Activated T-helper 17 cell treated with anti-CD3 and anti-CD28 coated beads, Interleukin-2, amount 50 U/mL, for 72 hours (primary cell): ENCODE measurements around the gene ACSBG1. TPM values are rescaled to one million over a fixed set of nuclear protein-coding genes. Genes with fewer than 3 reads are reported as not detected.

Experiments
- ATAC-seq: fragments of 150-1000 bp; cut with Tn5 transposase; replicated peaks from 2 replicates; pipeline ENCODE4 v1.10.0; 2021; ENCODE audit warnings: mild to moderate bottlenecking, moderate library complexity
- H3K27ac Mint-ChIP-seq: one replicate; pipeline ENCODE4 v1.8.0; 2022; ENCODE audit warnings: mixed read lengths
- H3K27me3 Mint-ChIP-seq: one replicate; pipeline ENCODE4 v1.8.0; 2022; ENCODE audit warnings: mixed read lengths
- H3K36me3 Mint-ChIP-seq: one replicate; pipeline ENCODE4 v1.8.0; 2022; ENCODE audit warnings: low read depth, mild to moderate bottlenecking, mixed read lengths
- H3K4me1 Mint-ChIP-seq: one replicate; pipeline ENCODE4 v1.8.0; 2022; ENCODE audit warnings: mixed read lengths
- H3K4me3 Mint-ChIP-seq: one replicate; pipeline ENCODE4 v1.8.0; 2022; ENCODE audit warnings: mild to moderate bottlenecking, mixed read lengths
- H3K9me3 Mint-ChIP-seq: one replicate; pipeline ENCODE4 v1.8.0; 2022; ENCODE audit warnings: mixed read lengths
- total RNA-seq, 2 donors: library from RNA; stranded (reverse); gene quantifications; one replicate each; pipeline ENCODE4 v1.2.3, GENCODE V29; 2022

Gene ACSBG1
- total RNA-seq, 2 donors from 2014 or later = not detected

DNA sequence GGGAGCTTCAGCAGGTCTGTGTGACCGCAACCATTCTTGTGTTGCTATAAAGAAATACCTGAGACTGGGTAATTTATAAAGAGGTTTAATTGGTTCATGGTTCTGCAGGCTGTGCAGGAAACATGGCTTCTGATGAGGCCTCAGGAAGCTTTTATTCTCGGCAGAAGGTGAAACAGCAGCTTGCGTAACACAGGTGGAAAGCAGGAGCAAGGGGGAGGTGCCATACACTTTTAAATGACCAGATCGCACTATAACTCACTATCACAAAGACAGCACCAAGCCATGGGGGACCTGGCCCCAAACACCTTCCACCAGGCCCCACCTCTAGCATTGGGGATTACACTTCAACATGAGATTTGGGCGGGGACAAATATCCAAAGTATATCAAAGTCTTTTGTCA lies 94.8 kb downstream of the ACSBG1 start:
- no peaks in the 10 kb centered on the region for H3K27me3 Mint-ChIP-seq
- ATAC-seq = no peak
- H3K4me1 Mint-ChIP-seq = no peaks in the 10 kb centered on the region
- no peaks in the 10 kb centered on the region for H3K36me3 Mint-ChIP-seq
- no peak overlapping the region for H3K4me3 Mint-ChIP-seq
- H3K9me3 Mint-ChIP-seq = no peaks in the 10 kb centered on the region
- H3K27ac Mint-ChIP-seq = no peak overlapping the region

DNA sequence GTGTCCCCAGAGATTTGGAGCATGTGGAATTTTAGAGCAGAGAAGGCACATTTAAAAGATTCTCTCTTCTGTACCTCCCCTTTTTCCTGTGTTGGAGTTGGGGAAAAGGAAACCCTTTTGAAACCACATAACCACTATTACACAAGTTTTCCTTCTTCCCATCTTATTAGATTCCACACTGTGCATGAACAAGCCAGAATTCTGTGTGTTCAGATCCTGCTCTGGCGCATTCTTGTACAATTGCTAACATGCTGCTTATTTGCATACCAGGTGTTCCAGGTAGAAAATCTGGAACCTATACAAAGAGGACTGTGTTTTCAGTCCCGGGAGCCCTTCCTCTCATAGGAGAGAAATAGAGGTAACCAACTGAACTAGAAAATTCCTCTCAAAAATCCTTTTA lies 100.6 kb downstream of the ACSBG1 start:
- Mint-ChIP-seq H3K36me3 (no peaks in the 10 kb centered on the region), H3K27ac (no peak overlapping the region), H3K4me1 (peaks cover 4% of the 10 kb centered on the region), H3K9me3 (no peaks in the 10 kb centered on the region), H3K4me3 (no peak overlapping the region), H3K27me3 (no peaks in the 10 kb centered on the region)
- ATAC-seq = no peak

DNA sequence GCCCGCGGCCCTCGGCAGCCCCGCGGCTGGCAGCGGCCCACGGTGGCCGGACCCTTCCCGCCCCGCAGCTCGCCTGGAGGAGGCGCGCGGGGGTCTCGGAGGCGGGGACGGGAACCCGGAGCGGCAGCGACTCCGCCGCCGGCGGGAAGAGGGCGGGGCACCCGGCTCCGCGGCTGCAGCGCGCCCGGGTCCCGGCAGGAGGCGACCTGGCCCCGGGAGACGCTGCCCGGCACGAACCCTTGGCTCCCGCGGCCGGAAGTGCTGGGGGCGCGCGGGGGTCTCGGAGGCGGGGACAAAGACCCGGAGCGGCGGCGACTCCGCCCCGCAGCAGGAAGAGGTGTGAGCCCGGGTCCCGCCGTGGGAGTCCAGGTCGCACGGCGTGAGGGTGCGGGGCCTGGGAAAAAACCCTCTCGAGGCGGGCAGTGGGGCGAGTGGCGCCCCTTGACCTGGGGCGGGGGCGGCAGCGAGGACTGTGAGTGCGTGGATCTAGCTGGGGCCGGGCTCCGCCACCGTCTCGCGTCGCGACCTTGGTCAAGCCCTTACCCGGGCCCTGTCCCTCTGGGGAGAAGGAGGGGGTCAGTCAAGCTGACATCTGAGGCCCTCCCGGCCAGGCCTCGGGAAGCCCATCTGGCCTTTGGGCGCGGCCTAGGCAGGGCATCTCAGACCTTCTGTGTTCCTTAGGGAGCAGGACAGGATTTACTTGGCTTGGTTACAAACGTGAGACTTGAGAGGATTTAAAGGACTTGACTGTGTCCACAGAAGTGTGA lies 102.9 kb downstream of the ACSBG1 start, which contains the start of gene CIB2:
Gene CIB2, minus strand, starts transcription at position 151 of the 767 bp plus-strand sequence. CDS start 230 bp downstream, outside the sequence.
- H3K27ac Mint-ChIP-seq = peak within 1 kb of the TSS; percentile 84
- peak; percentile 91 for ATAC-seq
- no peaks in the 10 kb centered on the region for H3K27me3 Mint-ChIP-seq
- H3K36me3 Mint-ChIP-seq = no peaks in the 10 kb centered on the region
- peaks cover 4% of the 10 kb centered on the region for H3K4me1 Mint-ChIP-seq
- peak within 1 kb of the TSS; percentile 84 for H3K4me3 Mint-ChIP-seq
- H3K9me3 Mint-ChIP-seq = no peaks in the 10 kb centered on the region

DNA sequence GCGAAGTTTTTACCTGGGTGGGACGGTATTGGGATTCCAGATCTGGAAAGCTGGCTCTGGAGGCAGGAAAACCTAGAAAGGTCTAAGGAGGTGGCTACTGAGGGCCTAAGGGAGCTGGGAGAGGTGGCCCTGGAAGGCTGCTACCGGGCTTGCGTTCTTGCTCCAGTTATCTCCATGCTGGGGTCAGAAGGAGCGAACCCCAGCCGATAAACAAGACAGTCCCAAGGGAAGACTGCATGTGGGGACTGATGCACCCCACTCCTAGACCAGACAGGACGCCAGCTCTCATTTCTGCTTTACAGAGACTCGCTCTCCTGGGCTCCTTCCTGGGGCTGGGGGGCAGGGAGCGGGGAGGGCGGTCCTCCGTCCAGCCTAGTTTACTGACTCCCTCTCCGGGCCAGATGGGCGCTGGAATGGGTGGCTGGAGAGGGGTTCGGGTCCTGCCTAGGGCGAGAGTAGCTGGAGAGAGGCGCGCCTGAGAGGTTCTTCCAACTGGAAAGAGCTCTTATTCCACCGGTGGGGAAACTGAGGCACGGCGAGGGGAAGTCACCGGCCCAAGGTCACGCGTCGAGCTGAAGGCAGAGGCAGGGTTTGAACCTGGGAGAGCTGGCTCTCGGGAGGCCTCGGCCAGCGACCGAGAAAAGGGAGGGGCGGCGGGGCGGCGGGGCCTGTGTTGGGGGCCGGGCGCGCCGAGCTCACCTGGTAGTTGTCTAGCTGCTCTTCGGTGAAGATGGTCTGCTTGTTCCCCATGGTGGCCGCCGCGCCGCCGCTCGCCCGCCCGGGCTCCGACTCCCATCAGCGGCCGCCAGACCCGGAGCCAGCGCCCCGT lies 103.7 kb downstream of the ACSBG1 start:
- Mint-ChIP-seq H3K27me3 (no peaks in the 10 kb centered on the region), H3K4me3 (peak overlapping the region; percentile 75), H3K4me1 (peaks cover 4% of the 10 kb centered on the region), H3K36me3 (no peaks in the 10 kb centered on the region), H3K27ac (peak overlapping the region; percentile 20), H3K9me3 (no peaks in the 10 kb centered on the region)
- ATAC-seq = peak; percentile 31

GRCh38 chr15:78129751-78130287 lies 104.5 kb downstream of the ACSBG1 start:
- H3K4me3 Mint-ChIP-seq = peak overlapping the region; percentile 75
- H3K4me1 Mint-ChIP-seq = peaks cover 4% of the 10 kb centered on the region
- no peak for ATAC-seq
- peak overlapping the region; percentile 20 for H3K27ac Mint-ChIP-seq
- H3K9me3 Mint-ChIP-seq = no peaks in the 10 kb centered on the region
- no peaks in the 10 kb centered on the region for H3K36me3 Mint-ChIP-seq
- H3K27me3 Mint-ChIP-seq = no peaks in the 10 kb centered on the region

DNA sequence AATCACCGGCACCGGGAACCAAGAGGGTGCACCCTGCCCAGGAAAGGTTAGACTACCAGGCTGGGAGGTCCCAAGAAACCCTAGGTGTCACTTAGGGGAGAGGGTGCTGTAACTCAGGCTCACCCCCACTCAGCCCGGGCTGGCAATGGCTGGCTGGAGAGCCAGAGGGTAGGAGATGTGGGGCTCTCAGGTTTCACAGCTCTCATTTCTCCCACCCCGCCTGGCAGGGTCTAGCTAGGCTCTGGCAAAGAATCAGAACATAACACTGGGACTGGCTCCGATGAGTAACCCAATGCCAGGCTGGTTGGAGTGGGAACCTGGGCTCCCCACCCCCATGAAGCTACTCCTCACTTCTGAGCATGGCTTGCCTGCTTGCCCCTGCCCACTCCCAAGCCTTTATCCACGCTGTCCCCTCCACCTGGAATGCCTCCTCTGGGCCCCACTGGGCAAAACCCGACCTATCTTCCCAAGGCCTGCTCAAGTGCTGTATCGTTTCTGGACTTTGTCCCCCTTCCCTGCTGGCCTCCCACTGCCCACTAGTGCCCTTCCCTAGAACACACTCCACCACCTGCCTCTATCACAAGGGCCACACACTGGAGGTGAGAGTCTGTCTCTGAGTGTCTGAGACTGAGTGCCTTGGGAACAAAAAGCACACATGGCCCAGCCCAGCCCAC lies 105.2 kb downstream of the ACSBG1 start:
- Mint-ChIP-seq H3K4me3 (no peak overlapping the region), H3K36me3 (no peaks in the 10 kb centered on the region), H3K27me3 (no peaks in the 10 kb centered on the region), H3K27ac (peak overlapping the region; percentile 20), H3K4me1 (peaks cover 4% of the 10 kb centered on the region), H3K9me3 (no peaks in the 10 kb centered on the region)
- no peak for ATAC-seq

- Mint-ChIP-seq H3K4me1 (peaks cover 4% of the 10 kb centered on the region), H3K9me3 (no peaks in the 10 kb centered on the region), H3K27ac (peak overlapping the region; percentile 51), H3K27me3 (no peaks in the 10 kb centered on the region), H3K4me3 (no peak overlapping the region), H3K36me3 (no peaks in the 10 kb centered on the region)
- no peak for ATAC-seq
These were observed 106.5 kb downstream of the ACSBG1 start for GRCh38 chr15:78127882-78128281.

- no peak overlapping the region for H3K27ac Mint-ChIP-seq
- no peaks in the 10 kb centered on the region for H3K36me3 Mint-ChIP-seq
- H3K27me3 Mint-ChIP-seq = no peaks in the 10 kb centered on the region
- H3K4me1 Mint-ChIP-seq = no peaks in the 10 kb centered on the region
- ATAC-seq = no peak
- H3K9me3 Mint-ChIP-seq = no peaks in the 10 kb centered on the region
- no peak overlapping the region for H3K4me3 Mint-ChIP-seq
These were observed 109.1 kb downstream of the ACSBG1 start for GRCh38 chr15:78125267-78125666.

DNA sequence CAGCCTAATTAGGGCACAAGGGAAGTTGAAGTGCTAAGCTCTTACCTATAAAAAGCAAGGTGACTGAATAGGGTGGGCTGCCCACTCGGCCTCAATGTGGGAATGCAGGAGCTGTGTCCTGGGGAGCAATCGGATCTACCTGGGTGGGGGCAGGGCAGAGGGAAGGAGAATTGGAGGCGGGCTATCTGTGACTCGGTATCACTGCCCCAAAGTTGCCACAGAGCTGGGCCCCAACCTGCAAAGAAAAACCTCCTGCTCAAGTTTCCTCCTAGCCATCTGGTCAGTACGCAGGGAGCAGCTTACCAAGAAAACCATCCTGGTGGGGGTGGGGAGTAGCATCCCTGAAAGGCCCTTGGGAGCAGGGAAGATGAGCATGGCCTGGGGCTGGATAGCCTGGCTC lies 113.8 kb downstream of the ACSBG1 start:
- Mint-ChIP-seq H3K27me3 (no peaks in the 10 kb centered on the region), H3K36me3 (no peaks in the 10 kb centered on the region), H3K27ac (no peak overlapping the region), H3K4me1 (no peaks in the 10 kb centered on the region), H3K9me3 (no peaks in the 10 kb centered on the region), H3K4me3 (no peak overlapping the region)
- ATAC-seq = no peak

Other genes starting within 250 kb of the ACSBG1 start
- gene TBC1D2B, start 156.9 kb downstream of the ACSBG1 start, total RNA-seq = 100 to 1,000 TPM in 1 of 2 donors, 10 to 100 TPM in 1; 86.1 to 109 TPM
- not detected for gene SH2D7, start 142.0 kb downstream of the ACSBG1 start, total RNA-seq
- 1 to 10 TPM in 1 of 2 donors, under 1 TPM in 1; 0.65 to 1.7 TPM for gene CIB2, start 103.1 kb downstream of the ACSBG1 start, total RNA-seq
- gene IDH3A, start 85.2 kb downstream of the ACSBG1 start, total RNA-seq = 100 to 1,000 TPM in 1 of 2 donors, 10 to 100 TPM in 1; 61.9 to 176 TPM
- gene DNAJA4, start 30.0 kb upstream of the ACSBG1 start, total RNA-seq = 10 to 100 TPM; 30.2 to 49.9 TPM
- 10 to 100 TPM; 33.7 to 54.7 TPM for gene SKIC8, start 65.0 kb upstream of the ACSBG1 start, total RNA-seq
- not detected for gene CRABP1, start 105.8 kb upstream of the ACSBG1 start, total RNA-seq
- 10 to 100 TPM; 63.6 to 84.0 TPM for gene IREB2, start 203.7 kb upstream of the ACSBG1 start, total RNA-seq